Karpas-422 (cell line): Measurements from ENCODE around the gene SLC22A5. TPM values are rescaled to one million over a fixed set of nuclear protein-coding genes. Genes with fewer than 3 reads are reported as not detected.

ENCODE experiments used
- DNase-seq: peaks from one replicate; pipeline ENCODE4 v3.0.0-alpha.2; 2015
- H2AFZ ChIP-seq: fragments of 200-600 bp; sonication (generic); 2 replicates; pipeline ENCODE4 v1.6.1; 2014; ENCODE audit warnings: antibody characterized with exemption, low read length, mixed read lengths
- H3K27ac ChIP-seq: fragments of 200-600 bp; sonication (generic); 2 replicates; pipeline ENCODE4 v1.5.1; 2014; ENCODE audit warnings: mild to moderate bottlenecking, low read length, moderate library complexity
- H3K27me3 ChIP-seq: fragments of 200-600 bp; sonication (generic); 2 replicates; pipeline ENCODE4 v1.6.1; 2014; ENCODE audit warnings: low read length, mixed read lengths
- H3K36me3 ChIP-seq: fragments of 200-600 bp; sonication (generic); 2 replicates; pipeline ENCODE4 v1.6.1; 2014; ENCODE audit warnings: low read length, mixed read lengths; ENCODE audit not compliant: insufficient read depth
- H3K4me1 ChIP-seq: fragments of 200-600 bp; sonication (generic); 2 replicates; pipeline ENCODE4 v1.6.1; 2014; ENCODE audit warnings: mild to moderate bottlenecking, low read length, mixed read lengths
- H3K4me2 ChIP-seq: fragments of 200-600 bp; sonication (generic); 2 replicates; pipeline ENCODE4 v1.6.1; 2014; ENCODE audit warnings: low read length, low read depth, mild to moderate bottlenecking; ENCODE audit not compliant: poor library complexity, severe bottlenecking
- H3K4me3 ChIP-seq: fragments of 200-600 bp; sonication (generic); 2 replicates; pipeline ENCODE4 v1.5.1; 2014; ENCODE audit warnings: mild to moderate bottlenecking, antibody characterized with exemption, low read length, mixed read lengths
- H3K79me2 ChIP-seq: fragments of 200-600 bp; sonication (generic); 2 replicates; pipeline ENCODE4 v1.6.1; 2014; ENCODE audit warnings: mild to moderate bottlenecking, low read length, mixed read lengths
- H3K9ac ChIP-seq: fragments of 200-600 bp; sonication (generic); 2 replicates; pipeline ENCODE4 v1.6.0; 2014; ENCODE audit warnings: low read length
- H3K9me2 ChIP-seq: fragments of 200-600 bp; sonication (generic), shearing (Covaris generic); replicated peaks from 2 replicates; pipeline ENCODE4 v1.6.0; 2014; ENCODE audit warnings: mild to moderate bottlenecking, low read length, moderate library complexity; ENCODE audit not compliant: insufficient read depth
- H3K9me3 ChIP-seq: fragments of 300-700, 200-600 bp; sonication (generic); 2 replicates; pipeline ENCODE4 v1.6.1; 2014; ENCODE audit warnings: low read length, mixed read lengths
- H4K20me1 ChIP-seq: fragments of 200-600 bp; sonication (generic); 2 replicates; pipeline ENCODE4 v1.6.1; 2014; ENCODE audit warnings: mild to moderate bottlenecking, antibody characterized with exemption, low read length, low read depth; ENCODE audit not compliant: insufficient read depth
- total RNA-seq: library from RNA; depleted of rRNA; stranded (reverse); fragments of >200 nt; shearing (Covaris generic); gene quantifications from 2 replicates; pipeline ENCODE4 v1.2.3, GENCODE V29; 2014; ENCODE audit warnings: low replicate concordance; rRNA removed

Gene SLC22A5
- 1.3 and 5.2 TPM in 2 replicates for total RNA-seq

DNA sequence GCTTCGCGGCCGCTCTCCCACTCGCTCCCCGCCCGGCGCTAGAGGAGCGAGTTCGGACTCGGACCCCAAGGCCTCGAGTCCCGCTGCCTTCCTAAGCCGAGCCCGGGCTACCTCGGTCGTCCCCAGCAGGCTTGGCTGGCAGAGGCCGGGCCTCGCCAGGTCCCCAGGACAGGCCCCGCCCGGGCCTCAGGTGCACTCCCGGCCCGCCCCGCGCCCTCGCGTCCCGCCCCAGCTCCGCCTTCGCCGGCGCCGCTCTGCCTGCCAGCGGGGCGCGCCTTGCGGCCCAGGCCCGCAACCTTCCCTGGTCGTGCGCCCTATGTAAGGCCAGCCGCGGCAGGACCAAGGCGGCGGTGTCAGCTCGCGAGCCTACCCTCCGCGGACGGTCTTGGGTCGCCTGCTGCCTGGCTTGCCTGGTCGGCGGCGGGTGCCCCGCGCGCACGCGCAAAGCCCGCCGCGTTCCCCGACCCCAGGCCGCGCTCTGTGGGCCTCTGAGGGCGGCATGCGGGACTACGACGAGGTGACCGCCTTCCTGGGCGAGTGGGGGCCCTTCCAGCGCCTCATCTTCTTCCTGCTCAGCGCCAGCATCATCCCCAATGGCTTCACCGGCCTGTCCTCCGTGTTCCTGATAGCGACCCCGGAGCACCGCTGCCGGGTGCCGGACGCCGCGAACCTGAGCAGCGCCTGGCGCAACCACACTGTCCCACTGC, at the start of gene SLC22A5:
Gene SLC22A5 (plus strand): TSS at position 237 of the 707 bp plus-strand sequence. CDS start 263 bp downstream, at position 500.
- Histone ChIP-seq H3K4me3 (peak within 1 kb of the TSS; percentile 63), H4K20me1 (no peaks in the 10 kb centered on the region), H3K9me2 (no peaks in the 10 kb centered on the region), H3K27me3 (no peaks in the 10 kb centered on the region), H3K79me2 (no peaks in the 10 kb centered on the region), H3K27ac (no peak within 1 kb of the TSS), H3K36me3 (no peaks in the 10 kb centered on the region), H3K4me1 (peaks cover 16% of the 10 kb centered on the region), H2AFZ (peak within 1 kb of the TSS; percentile 94), H3K9ac (peak within 1 kb of the TSS; percentile 63), H3K4me2 (peak within 1 kb of the TSS; percentile 75), H3K9me3 (no peaks in the 10 kb centered on the region)
- DNase-seq: peak; percentile 71

DNA sequence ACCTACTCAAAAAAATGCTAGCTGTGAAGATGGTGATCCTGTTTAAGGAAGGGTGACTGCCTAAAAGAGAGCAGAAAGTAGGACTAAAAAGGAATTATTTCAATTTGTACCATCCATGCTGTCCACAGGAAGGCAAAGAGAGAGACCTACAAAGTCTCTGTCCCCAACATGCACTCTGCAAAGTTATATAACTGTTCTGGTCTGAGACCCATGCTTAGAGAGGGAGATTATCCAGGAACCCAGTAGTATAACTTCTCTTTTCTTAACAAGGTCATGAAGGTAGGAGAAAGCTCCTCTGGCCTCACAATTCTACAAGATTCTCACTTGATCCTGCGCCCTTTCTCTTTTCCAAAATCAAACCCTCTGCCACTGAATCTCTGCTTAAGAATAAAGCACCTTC, 49.5 kb upstream of the SLC22A5 start:
- no peak for DNase-seq
- no peak overlapping the region for H3K4me2 ChIP-seq
- H3K9me2 ChIP-seq: no peaks in the 10 kb centered on the region
- H3K36me3 ChIP-seq: no peaks in the 10 kb centered on the region
- H3K79me2 ChIP-seq: no peaks in the 10 kb centered on the region
- H3K27ac ChIP-seq: no peak overlapping the region
- no peaks in the 10 kb centered on the region for H3K4me1 ChIP-seq
- no peak overlapping the region for H3K9ac ChIP-seq
- no peaks in the 10 kb centered on the region for H3K9me3 ChIP-seq
- H2AFZ ChIP-seq: no peak overlapping the region
- H4K20me1 ChIP-seq: no peaks in the 10 kb centered on the region
- H3K4me3 ChIP-seq: no peak overlapping the region
- H3K27me3 ChIP-seq: no peaks in the 10 kb centered on the region

DNA sequence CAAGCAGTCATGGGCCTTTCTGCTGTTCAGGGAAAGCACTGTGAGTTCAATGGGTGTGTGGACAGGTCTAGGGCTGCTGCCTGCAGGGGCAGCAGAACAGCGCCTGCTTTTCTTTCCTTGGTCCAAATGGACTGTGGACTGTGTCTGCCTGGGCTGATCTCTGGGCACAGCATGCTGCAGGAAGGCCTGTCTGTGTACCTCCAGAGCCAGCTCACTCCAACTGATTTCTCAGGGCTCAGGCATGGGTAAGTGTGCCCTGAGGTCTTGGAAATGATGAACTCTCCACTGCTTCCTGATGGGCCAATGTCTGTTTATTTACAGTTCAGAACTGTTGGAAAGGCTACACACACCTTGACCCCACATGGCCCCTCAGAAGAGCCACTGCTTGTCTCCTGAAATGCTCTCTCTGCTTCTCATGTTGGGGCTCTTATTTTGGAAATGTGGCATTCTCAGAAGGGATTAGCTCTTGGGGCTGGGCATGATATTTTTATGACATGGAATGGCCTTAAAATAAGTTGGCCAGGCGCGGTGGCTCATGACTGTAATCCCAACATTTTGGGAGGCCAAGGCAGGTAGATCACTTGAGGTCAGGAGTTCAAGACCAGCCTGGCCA, 48.3 kb upstream of the SLC22A5 start:
- Histone ChIP-seq H3K4me1 (no peaks in the 10 kb centered on the region), H3K9me3 (no peaks in the 10 kb centered on the region), H2AFZ (no peak overlapping the region), H3K9ac (no peak overlapping the region), H3K9me2 (no peaks in the 10 kb centered on the region), H3K79me2 (no peaks in the 10 kb centered on the region), H3K36me3 (no peaks in the 10 kb centered on the region), H3K27me3 (no peaks in the 10 kb centered on the region), H3K4me3 (no peak overlapping the region), H3K27ac (no peak overlapping the region), H4K20me1 (no peaks in the 10 kb centered on the region), H3K4me2 (no peak overlapping the region)
- DNase-seq: no peak

DNA sequence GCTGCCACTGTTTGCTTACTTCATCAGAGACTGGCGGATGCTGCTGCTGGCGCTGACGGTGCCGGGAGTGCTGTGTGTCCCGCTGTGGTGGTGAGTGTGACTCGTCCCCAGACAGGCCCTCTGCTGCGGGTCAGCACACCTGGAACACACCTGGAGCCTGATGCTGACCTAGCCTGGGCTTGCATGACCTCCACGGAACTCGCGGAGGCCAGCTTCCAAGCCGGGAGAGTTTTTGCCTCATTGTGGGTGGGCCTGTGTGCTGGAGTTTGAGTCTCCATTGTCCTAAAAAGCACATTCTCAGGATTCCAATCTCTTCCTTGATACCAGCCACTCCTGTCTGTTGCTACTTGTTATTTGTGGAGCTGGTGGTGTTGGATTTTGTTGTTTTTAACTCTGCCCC, 47.2 kb upstream of the SLC22A5 start:
- Histone ChIP-seq H3K27ac (no peak overlapping the region), H3K9me2 (no peaks in the 10 kb centered on the region), H3K4me3 (no peak overlapping the region), H3K4me2 (no peak overlapping the region), H3K9ac (no peak overlapping the region), H2AFZ (no peak overlapping the region), H3K27me3 (no peaks in the 10 kb centered on the region), H3K36me3 (no peaks in the 10 kb centered on the region), H4K20me1 (no peaks in the 10 kb centered on the region), H3K9me3 (no peaks in the 10 kb centered on the region), H3K4me1 (no peaks in the 10 kb centered on the region), H3K79me2 (no peaks in the 10 kb centered on the region)
- no peak for DNase-seq

DNA sequence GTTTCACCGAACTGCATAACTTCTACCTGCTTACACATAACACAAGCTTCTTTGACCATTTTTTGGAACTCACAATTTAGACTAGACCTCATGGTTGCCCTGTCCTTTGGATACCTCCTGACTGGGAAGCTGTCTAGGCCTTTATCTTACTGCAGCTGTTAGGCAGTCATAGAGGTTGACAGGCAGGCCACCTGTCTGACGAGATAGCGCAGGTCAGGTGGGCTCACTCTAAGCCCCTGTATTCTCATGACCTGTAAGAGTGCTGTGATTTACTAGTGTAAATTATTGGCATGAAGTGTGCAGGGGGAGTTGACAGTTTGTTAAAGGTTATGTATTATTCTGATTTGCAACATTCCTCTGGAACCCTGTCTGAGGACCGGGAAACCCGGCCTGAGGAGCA, 46.3 kb upstream of the SLC22A5 start:
- H2AFZ ChIP-seq: no peak overlapping the region
- H3K9ac ChIP-seq: no peak overlapping the region
- no peaks in the 10 kb centered on the region for H3K9me3 ChIP-seq
- H4K20me1 ChIP-seq: no peaks in the 10 kb centered on the region
- no peaks in the 10 kb centered on the region for H3K27me3 ChIP-seq
- H3K4me1 ChIP-seq: no peaks in the 10 kb centered on the region
- no peak for DNase-seq
- H3K79me2 ChIP-seq: no peaks in the 10 kb centered on the region
- H3K4me2 ChIP-seq: no peak overlapping the region
- no peak overlapping the region for H3K4me3 ChIP-seq
- no peak overlapping the region for H3K27ac ChIP-seq
- H3K36me3 ChIP-seq: no peaks in the 10 kb centered on the region
- H3K9me2 ChIP-seq: no peaks in the 10 kb centered on the region

DNA sequence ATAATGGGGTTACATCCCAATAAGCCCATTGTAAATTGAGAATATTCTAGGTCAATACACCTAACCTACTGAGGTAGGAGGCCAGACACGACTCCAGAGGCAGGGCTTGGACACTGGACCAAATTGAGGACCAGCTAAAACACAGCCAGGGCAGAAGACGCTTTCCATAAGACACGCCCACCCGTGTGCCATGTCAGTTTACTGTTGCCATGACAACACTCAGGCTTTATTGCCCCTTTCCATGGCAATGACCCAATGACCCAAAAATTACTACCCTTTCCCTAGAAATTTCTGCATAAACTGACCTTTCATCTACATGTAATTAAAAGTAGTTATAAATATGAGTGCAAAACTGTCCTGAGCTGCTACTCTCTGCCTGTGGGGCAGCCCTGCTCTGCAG, 43.8 kb upstream of the SLC22A5 start:
- H2AFZ ChIP-seq: no peak overlapping the region
- no peak for DNase-seq
- H4K20me1 ChIP-seq: no peaks in the 10 kb centered on the region
- H3K27me3 ChIP-seq: no peaks in the 10 kb centered on the region
- no peaks in the 10 kb centered on the region for H3K9me3 ChIP-seq
- no peak overlapping the region for H3K27ac ChIP-seq
- no peaks in the 10 kb centered on the region for H3K9me2 ChIP-seq
- H3K4me3 ChIP-seq: no peak overlapping the region
- no peak overlapping the region for H3K9ac ChIP-seq
- H3K79me2 ChIP-seq: no peaks in the 10 kb centered on the region
- no peak overlapping the region for H3K4me2 ChIP-seq
- no peaks in the 10 kb centered on the region for H3K4me1 ChIP-seq
- no peaks in the 10 kb centered on the region for H3K36me3 ChIP-seq

DNA sequence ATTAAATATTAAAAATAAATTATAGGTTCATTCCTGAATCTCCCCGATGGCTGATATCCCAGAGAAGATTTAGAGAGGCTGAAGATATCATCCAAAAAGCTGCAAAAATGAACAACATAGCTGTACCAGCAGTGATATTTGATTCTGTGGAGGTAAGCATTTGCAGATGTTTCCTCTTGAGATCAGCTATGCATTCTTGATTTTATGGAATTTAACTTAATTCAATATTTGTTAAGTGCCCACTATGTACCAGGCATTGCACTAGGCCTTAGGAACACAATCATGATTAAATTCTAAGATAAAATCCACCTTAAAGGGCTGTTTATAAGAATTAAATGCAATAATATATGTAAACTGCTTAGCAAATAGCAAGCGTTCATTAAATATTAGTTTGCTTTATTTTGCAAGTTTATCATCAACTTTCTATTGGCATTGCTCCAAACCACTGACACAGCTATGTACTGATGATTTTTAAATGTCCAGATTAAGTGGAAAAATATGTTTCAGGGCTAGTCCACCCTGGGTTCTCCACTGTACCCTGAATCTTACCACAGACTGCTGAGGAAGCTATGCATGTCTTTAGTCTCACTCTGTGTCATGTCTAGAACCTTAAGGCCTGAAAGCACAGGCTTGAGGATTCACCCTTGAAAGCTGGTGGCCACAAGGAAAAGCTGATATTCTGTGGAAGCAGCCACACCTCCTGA, 42.1 kb upstream of the SLC22A5 start:
- Histone ChIP-seq H3K9me2 (no peaks in the 10 kb centered on the region), H3K27ac (no peak overlapping the region), H3K27me3 (no peaks in the 10 kb centered on the region), H4K20me1 (no peaks in the 10 kb centered on the region), H3K36me3 (no peaks in the 10 kb centered on the region), H3K4me3 (no peak overlapping the region), H3K4me2 (no peak overlapping the region), H3K4me1 (no peaks in the 10 kb centered on the region), H3K9me3 (no peaks in the 10 kb centered on the region), H3K79me2 (no peaks in the 10 kb centered on the region), H3K9ac (no peak overlapping the region), H2AFZ (no peak overlapping the region)
- no peak for DNase-seq

DNA sequence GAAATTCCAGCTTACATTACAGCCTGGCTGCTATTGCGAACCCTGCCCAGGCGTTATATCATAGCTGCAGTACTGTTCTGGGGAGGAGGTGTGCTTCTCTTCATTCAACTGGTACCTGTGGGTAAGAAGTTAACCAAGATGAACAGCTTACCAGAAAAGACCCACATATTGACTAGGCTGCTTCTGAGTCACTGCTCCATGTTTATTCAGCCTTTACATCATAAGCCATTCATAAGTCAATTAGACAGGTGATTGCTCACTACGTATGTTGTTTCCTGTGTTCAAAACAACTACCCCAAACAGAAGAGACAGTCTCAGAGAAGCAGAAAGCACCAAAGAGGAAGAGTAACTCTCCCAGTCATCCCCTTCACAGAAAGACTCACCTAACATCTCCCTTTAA, 34.7 kb upstream of the SLC22A5 start:
- Histone ChIP-seq H3K4me2 (no peak overlapping the region), H4K20me1 (no peaks in the 10 kb centered on the region), H3K9ac (no peak overlapping the region), H3K4me3 (no peak overlapping the region), H3K9me2 (no peaks in the 10 kb centered on the region), H3K79me2 (no peaks in the 10 kb centered on the region), H3K4me1 (no peaks in the 10 kb centered on the region), H3K36me3 (no peaks in the 10 kb centered on the region), H3K27ac (no peak overlapping the region), H3K9me3 (no peaks in the 10 kb centered on the region), H3K27me3 (no peaks in the 10 kb centered on the region), H2AFZ (no peak overlapping the region)
- DNase-seq: no peak
